ENCODE results near the gene PIGX.

The PIGX gene

GRCh38 chr3:196763179-196763578, 51.0 kb downstream of the PIGX start:
- DNase-seq = no peak

- DNase-seq = no peak
Measured at GRCh38 chr3:196765454-196765853, 53.3 kb downstream of the PIGX start.

GRCh38 chr3:196771067-196771466, 58.9 kb downstream of the PIGX start:
- DNase-seq = no peak

- no peak for DNase-seq
Measured at GRCh38 chr3:196772102-196772501, 59.9 kb downstream of the PIGX start.

GRCh38 chr3:196772897-196773296, 60.7 kb downstream of the PIGX start:
- no peak for DNase-seq

GRCh38 chr3:196774191-196774820, 62.1 kb downstream of the PIGX start:
- DNase-seq = no peak

- DNase-seq = no peak
Measured at GRCh38 chr3:196774848-196775422, 62.8 kb downstream of the PIGX start.

GRCh38 chr3:196775938-196776337, 63.8 kb downstream of the PIGX start:
- no peak for DNase-seq

- no peak for DNase-seq
Measured at GRCh38 chr3:196777836-196778235, 65.7 kb downstream of the PIGX start.

GRCh38 chr3:196778755-196779154, 66.6 kb downstream of the PIGX start:
- no peak for DNase-seq

- no peak for DNase-seq
Measured at GRCh38 chr3:196782511-196782910, 70.3 kb downstream of the PIGX start.
